ENCODE results near the gene SSH3.

Gene SSH3

GRCh38 chr11:67282155-67282875, 21.0 kb upstream of the SSH3 start:
- TF ChIP-seq Cebpa-rat (IDR thresholded peaks at IDR 0.05), result no peak
- H3K4me3 ChIP-seq, result peak overlapping the region in 7 of 10 experiments; percentile 15 to 86 (median 61); a peak in 8 of 20 replicates
- H3K27me3 ChIP-seq, result no peaks in the 10 kb centered on the region
- H3K9ac ChIP-seq, result peak overlapping the region; percentile 84 to 100 (median 99)
- no peaks in the 10 kb centered on the region for H4K20me1 ChIP-seq
- H3K36me3 ChIP-seq, result peaks cover 89 to 97% (median 96%) of the 10 kb centered on the region in 11 experiments
- H3K27ac ChIP-seq, result peak overlapping the region; percentile 97 to 100 (median 99)
- H3K4me2 ChIP-seq, result peak overlapping the region; percentile 85 to 100 (median 100)
- no peaks in the 10 kb centered on the region for H3K9me3 ChIP-seq (replicated peaks in 1 of 11)
- H3K4me1 ChIP-seq, result peaks cover 97 to 99% (median 98%) of the 10 kb centered on the region in 10 experiments

GRCh38 chr11:67282876-67283371, 20.4 kb upstream of the SSH3 start:
- Histone ChIP-seq H3K9ac (peak overlapping the region; percentile 78 to 100 (median 99)), H3K4me1 (peaks cover 100% of the 10 kb centered on the region in 10 experiments), H3K9me3 (replicated peaks in 1 of 11) (no peaks in the 10 kb centered on the region), H3K4me3 (peak overlapping the region in 8 of 10 experiments; percentile 15 to 86 (median 48); a peak in 11 of 20 replicates), H3K36me3 (peaks cover 87 to 99% (median 98%) of the 10 kb centered on the region in 11 experiments), H3K27ac (peak overlapping the region; percentile 97 to 100 (median 99)), H4K20me1 (no peaks in the 10 kb centered on the region), H3K4me2 (peak overlapping the region; percentile 85 to 100 (median 100)), H3K27me3 (no peaks in the 10 kb centered on the region)
- TF ChIP-seq Cebpa-rat (IDR thresholded peaks at IDR 0.05), result no peak

GRCh38 chr11:67283481-67283963, 19.8 kb upstream of the SSH3 start:
- peak; percentile 45 to 71 (median 64); a peak in 16 of 22 replicates for TF ChIP-seq Cebpa-rat (IDR thresholded peaks at IDR 0.05)
- peak overlapping the region in 9 of 10 experiments; percentile 3 to 86 (median 48); a peak in 15 of 20 replicates for H3K4me3 ChIP-seq
- H3K9me3 ChIP-seq (replicated peaks in 1 of 11), result no peaks in the 10 kb centered on the region
- no peaks in the 10 kb centered on the region for H3K27me3 ChIP-seq
- H3K4me2 ChIP-seq, result peak overlapping the region; percentile 85 to 100 (median 100)
- H3K27ac ChIP-seq, result peak overlapping the region; percentile 97 to 100 (median 99)
- peaks cover 96 to 98% (median 97%) of the 10 kb centered on the region in 10 experiments for H3K4me1 ChIP-seq
- H3K36me3 ChIP-seq, result peaks cover 84 to 93% (median 92%) of the 10 kb centered on the region in 11 experiments
- H3K9ac ChIP-seq, result peak overlapping the region; percentile 93 to 100 (median 99)
- H4K20me1 ChIP-seq, result no peaks in the 10 kb centered on the region

GRCh38 chr11:67284811-67285540, 18.4 kb upstream of the SSH3 start:
- H3K4me2 ChIP-seq, result peak overlapping the region; percentile 85 to 100 (median 100)
- no peak for TF ChIP-seq Cebpa-rat (IDR thresholded peaks at IDR 0.05)
- no peaks in the 10 kb centered on the region for H3K27me3 ChIP-seq
- peaks cover 70 to 82% (median 80%) of the 10 kb centered on the region in 11 experiments for H3K36me3 ChIP-seq
- peak overlapping the region; percentile 93 to 100 (median 99) for H3K9ac ChIP-seq
- peak overlapping the region; percentile 6 to 86 (median 48) for H3K4me3 ChIP-seq
- peaks cover 0 to 4% (median 2%) of the 10 kb centered on the region in 11 experiments; a peak in 9 of 22 replicates for H4K20me1 ChIP-seq
- H3K27ac ChIP-seq, result peak overlapping the region; percentile 97 to 100 (median 99)
- peaks cover 83 to 86% (median 85%) of the 10 kb centered on the region in 10 experiments for H3K4me1 ChIP-seq
- no peaks in the 10 kb centered on the region for H3K9me3 ChIP-seq (replicated peaks in 1 of 11)

GRCh38 chr11:67285541-67286498, 17.5 kb upstream of the SSH3 start:
- Histone ChIP-seq H3K27ac (peak overlapping the region; percentile 97 to 100 (median 99)), H3K4me1 (peaks cover 83 to 86% (median 85%) of the 10 kb centered on the region in 10 experiments), H3K4me3 (peak overlapping the region in 9 of 10 experiments; percentile 38 to 86 (median 49); a peak in 18 of 20 replicates), H4K20me1 (peaks cover 0 to 13% (median 11%) of the 10 kb centered on the region in 11 experiments; a peak in 15 of 22 replicates), H3K9ac (peak overlapping the region; percentile 93 to 100 (median 99)), H3K9me3 (replicated peaks in 1 of 11) (no peaks in the 10 kb centered on the region), H3K36me3 (peaks cover 70 to 82% (median 80%) of the 10 kb centered on the region in 11 experiments), H3K27me3 (no peaks in the 10 kb centered on the region), H3K4me2 (peak overlapping the region; percentile 85 to 100 (median 100))
- no peak for TF ChIP-seq Cebpa-rat (IDR thresholded peaks at IDR 0.05)

GRCh38 chr11:67286621-67287333, 16.6 kb upstream of the SSH3 start:
- Histone ChIP-seq H3K36me3 (peaks cover 70 to 82% (median 80%) of the 10 kb centered on the region in 11 experiments), H3K4me1 (peaks cover 83 to 86% (median 85%) of the 10 kb centered on the region in 10 experiments), H3K9me3 (replicated peaks in 1 of 11) (peaks cover 0 to under 1% (median 0%) of the 10 kb centered on the region in 11 experiments; a peak in 1 of 22 replicates), H4K20me1 (peaks cover 6 to 22% (median 20%) of the 10 kb centered on the region in 11 experiments; a peak in 20 of 22 replicates), H3K9ac (peak overlapping the region; percentile 93 to 100 (median 99)), H3K4me2 (peak overlapping the region; percentile 85 to 100 (median 100)), H3K4me3 (peak overlapping the region; percentile 12 to 86 (median 60); a peak in 18 of 20 replicates), H3K27ac (peak overlapping the region; percentile 97 to 100 (median 99)), H3K27me3 (no peaks in the 10 kb centered on the region)
- TF ChIP-seq Cebpa-rat (IDR thresholded peaks at IDR 0.05), result no peak

All from BLaER1 treated with 17β-estradiol and CSF1 and Interleukin-3, amounts not matched to agents 10 nM and 100 nM (cell line).